Keratinocyte (primary cell): ENCODE measurements around the gene SKAP1. TPM values are rescaled to one million over a fixed set of nuclear protein-coding genes. Genes with fewer than 3 reads are reported as not detected.

Experiments used
- DNase-seq: peaks from one replicate; pipeline ENCODE4 v3.0.0-alpha.2; 2011; ENCODE audit warnings: low read depth, missing footprints, low spot score
- FAIRE-seq: peaks from 2 replicates; lab custom pipeline; 2011; peaks lifted over from hg19 to GRCh38; lab: Jason Lieb, UNC
- H2AFZ ChIP-seq: 2 replicates; pipeline ENCODE4 v1.6.0; 2012; ENCODE audit warnings: low read length, control low read depth, inconsistent platforms; ENCODE audit not compliant: control insufficient read depth
- H3K27ac ChIP-seq: 2 replicates; pipeline ENCODE4 v1.5.1; 2011; ENCODE audit warnings: low read length; ENCODE audit not compliant: control insufficient read depth, insufficient read depth
- H3K27me3 ChIP-seq: 3 replicates; pipeline ENCODE4 v1.6.0; 2011; ENCODE audit warnings: low read length; ENCODE audit not compliant: control insufficient read depth, insufficient read depth; ENCODE audit errors: extremely low read depth
- H3K36me3 ChIP-seq, 2 experiments: 2 replicates in 1 of 2; 3 replicates in 1 of 2; pipeline ENCODE4 v1.5.1; 2011; ENCODE audit warnings: low read length in 2 of 2, mild to moderate bottlenecking in 1 of 2; ENCODE audit not compliant: control insufficient read depth in 2 of 2, insufficient read depth in 2 of 2; ENCODE audit errors: extremely low read depth in 1 of 2
- H3K4me1 ChIP-seq: 3 replicates; pipeline ENCODE4 v1.5.1; 2011; ENCODE audit warnings: low read length; ENCODE audit not compliant: control insufficient read depth, insufficient read depth; ENCODE audit errors: extremely low read depth
- H3K4me2 ChIP-seq: 3 replicates; pipeline ENCODE4 v1.6.0; 2011; ENCODE audit warnings: low read depth, low read length; ENCODE audit not compliant: control insufficient read depth, insufficient read depth; ENCODE audit errors: extremely low read depth
- H3K4me3 ChIP-seq, 3 experiments: fragments of 200-600 bp in 1 of 3; sonication (generic) in 1 of 3; 2 replicates in 2 of 3; 3 replicates in 1 of 3; pipeline ENCODE4 v1.5.1; 2011 to 2016; ENCODE audit warnings: low read length in 3 of 3, mild to moderate bottlenecking in 3 of 3, control low read depth in 2 of 3, inconsistent platforms in 1 of 3, low read depth in 1 of 3, mixed read lengths in 1 of 3, mixed run types in 1 of 3, moderate library complexity in 1 of 3; ENCODE audit not compliant: control insufficient read depth in 2 of 3, insufficient read depth in 2 of 3; ENCODE audit errors: extremely low read depth in 1 of 3
- H3K79me2 ChIP-seq: 2 replicates; pipeline ENCODE4 v1.6.0; 2012; ENCODE audit warnings: low read length; ENCODE audit not compliant: control insufficient read depth, insufficient read depth
- H3K9ac ChIP-seq: 3 replicates; pipeline ENCODE4 v1.6.0; 2011; ENCODE audit warnings: low read length; ENCODE audit not compliant: control insufficient read depth, insufficient read depth; ENCODE audit errors: extremely low read depth
- H3K9me1 ChIP-seq: 3 replicates; pipeline ENCODE4 v1.6.0; 2011; ENCODE audit warnings: low read length; ENCODE audit not compliant: control insufficient read depth, insufficient read depth; ENCODE audit errors: extremely low read depth
- H3K9me3 ChIP-seq: 2 replicates; pipeline ENCODE4 v1.5.1; 2012; ENCODE audit warnings: low read depth, low read length; ENCODE audit not compliant: control insufficient read depth
- H4K20me1 ChIP-seq: 3 replicates; pipeline ENCODE4 v1.6.0; 2011; ENCODE audit warnings: low read length; ENCODE audit not compliant: control insufficient read depth, insufficient read depth; ENCODE audit errors: extremely low read depth
- EZH2 ChIP-seq: IDR thresholded peaks from one replicate; pipeline ENCODE4 v1.6.1; 2012; ENCODE audit warnings: inconsistent platforms, mild to moderate bottlenecking, low read length, moderate library complexity
- dilution Hi-C: fragments of 300-500 bp; cut with MboI; formaldehyde crosslinking; loops from one replicate; pipeline ENCODE4 v1.7.0; 2020; ENCODE audit warnings: low sequenced_read_pairs; ENCODE audit not compliant: extremely low pct_ligation_motif_present
- polyA plus RNA-seq, 5 experiments: library from polyadenylated mRNA; depleted of rRNA in 3 of 5; stranded (reverse) in 3 of 5; stranded (forward) in 1 of 5; unstranded in 1 of 5; fragments of >200 nt; gene quantifications; 1 replicate in 1 of 5; 2 replicates in 3 of 5; 3 replicates in 1 of 5; pipeline versions ENCODE4 v1.2.1 to v1.2.3, GENCODE V29; 2011 to 2012; ENCODE audit warnings: missing spikeins in 2 of 5, low read depth in 1 of 5, low replicate concordance in 1 of 5
- TF ChIP-seq, protein P1 (sequence below), 3 experiments: IDR thresholded peaks in 1 of 3; conservative IDR thresholded peaks in 1 of 3; optimal IDR thresholded peaks in 1 of 3; 2 replicates in 2 of 3; 3 replicates in 1 of 3; pipeline versions ENCODE3 to v1.5.1; 2011; ENCODE audit warnings: low read length in 3 of 3, mild to moderate bottlenecking in 3 of 3, moderate library complexity in 2 of 3, control low read depth in 1 of 3, inconsistent platforms in 1 of 3; ENCODE audit not compliant: insufficient read depth in 2 of 3; ENCODE audit errors: extremely low read depth in 1 of 3

SKAP1 gene
- polyA plus RNA-seq, 1 donor (not counting 4 experiments of a cell fraction or from before 2014, with no cell fraction given): not detected

- Histone ChIP-seq H3K9ac (peak overlapping the region; percentile 80), H3K4me2 (peak overlapping the region; percentile 93)
- no peak for FAIRE-seq
These were observed 329.9 kb downstream of the SKAP1 start for GRCh38 chr17:48100160-48100559.

DNA sequence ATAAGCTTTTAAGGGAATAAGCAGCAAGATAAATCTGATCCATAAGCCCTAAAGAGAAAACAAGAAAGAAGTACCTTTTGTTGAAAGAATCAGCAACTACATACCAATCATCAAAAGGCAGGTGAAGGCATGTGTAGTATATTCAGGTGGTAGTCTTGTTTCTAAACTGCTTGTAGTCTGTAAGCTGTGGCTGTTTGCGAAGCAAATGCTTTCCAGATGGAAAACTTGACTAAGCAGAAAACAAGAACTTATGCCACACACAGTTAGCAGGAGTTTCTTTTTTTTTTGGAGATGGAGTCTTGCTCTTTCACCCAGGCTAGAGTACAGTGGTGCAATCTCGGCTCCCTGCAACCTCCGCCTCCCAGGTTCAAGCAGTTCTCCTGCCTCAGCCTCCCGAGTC lies 334.4 kb downstream of the SKAP1 start:
- Histone ChIP-seq H3K4me1 (peaks cover 15% of the 10 kb centered on the region), H3K27ac (peak overlapping the region; percentile 36), H3K9ac (no peak overlapping the region), H4K20me1 (no peaks in the 10 kb centered on the region), H3K36me3 (peaks cover 0 to 4% of the 10 kb centered on the region in 2 experiments), H3K9me1 (no peaks in the 10 kb centered on the region), H3K9me3 (no peaks in the 10 kb centered on the region), H2AFZ (no peak overlapping the region), H3K79me2 (peaks cover 98% of the 10 kb centered on the region), H3K4me3 (no peak overlapping the region), H3K27me3 (no peaks in the 10 kb centered on the region), H3K4me2 (peak overlapping the region; percentile 31)
- FAIRE-seq: no peak
- TF ChIP-seq, protein P1, sequence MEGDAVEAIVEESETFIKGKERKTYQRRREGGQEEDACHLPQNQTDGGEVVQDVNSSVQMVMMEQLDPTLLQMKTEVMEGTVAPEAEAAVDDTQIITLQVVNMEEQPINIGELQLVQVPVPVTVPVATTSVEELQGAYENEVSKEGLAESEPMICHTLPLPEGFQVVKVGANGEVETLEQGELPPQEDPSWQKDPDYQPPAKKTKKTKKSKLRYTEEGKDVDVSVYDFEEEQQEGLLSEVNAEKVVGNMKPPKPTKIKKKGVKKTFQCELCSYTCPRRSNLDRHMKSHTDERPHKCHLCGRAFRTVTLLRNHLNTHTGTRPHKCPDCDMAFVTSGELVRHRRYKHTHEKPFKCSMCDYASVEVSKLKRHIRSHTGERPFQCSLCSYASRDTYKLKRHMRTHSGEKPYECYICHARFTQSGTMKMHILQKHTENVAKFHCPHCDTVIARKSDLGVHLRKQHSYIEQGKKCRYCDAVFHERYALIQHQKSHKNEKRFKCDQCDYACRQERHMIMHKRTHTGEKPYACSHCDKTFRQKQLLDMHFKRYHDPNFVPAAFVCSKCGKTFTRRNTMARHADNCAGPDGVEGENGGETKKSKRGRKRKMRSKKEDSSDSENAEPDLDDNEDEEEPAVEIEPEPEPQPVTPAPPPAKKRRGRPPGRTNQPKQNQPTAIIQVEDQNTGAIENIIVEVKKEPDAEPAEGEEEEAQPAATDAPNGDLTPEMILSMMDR (optimal IDR thresholded peaks at IDR 0.05 in 1 of 3, IDR thresholded peaks at IDR 0.05 in 1 of 3, conservative IDR thresholded peaks at IDR 0.05 in 1 of 3; ENCODE audit: extremely low read depth in 1 of 3, insufficient read depth in 2 of 3, low read length in 3 of 3): no peak
- no peak for TF ChIP-seq EZH2
- no peak for DNase-seq
- dilution Hi-C loops: no loop called here

More at GRCh38 chr17:48100160-48100559, 329.9 kb downstream of the SKAP1 start:
- Histone ChIP-seq H3K9me3 (no peaks in the 10 kb centered on the region), H3K4me3 (peak overlapping the region; percentile 88 to 97 (median 96)), H3K9me1 (no peaks in the 10 kb centered on the region), H4K20me1 (no peaks in the 10 kb centered on the region), H3K4me1 (peaks cover 18% of the 10 kb centered on the region), H3K79me2 (peaks cover 58% of the 10 kb centered on the region), H3K27me3 (no peaks in the 10 kb centered on the region), H3K27ac (peak overlapping the region; percentile 78), H3K36me3 (no peaks in the 10 kb centered on the region), H2AFZ (peak overlapping the region; percentile 87)
- TF ChIP-seq EZH2: no peak
- TF ChIP-seq, protein P1 (optimal IDR thresholded peaks at IDR 0.05 in 1 of 3, IDR thresholded peaks at IDR 0.05 in 1 of 3, conservative IDR thresholded peaks at IDR 0.05 in 1 of 3; ENCODE audit: extremely low read depth in 1 of 3, insufficient read depth in 2 of 3, low read length in 3 of 3): no peak
- DNase-seq: no peak
- dilution Hi-C loops: no loop called here
